PFSK-1 (cell line): Measurements from ENCODE around the gene KIF14.

ENCODE experiments used
- FOXP2 ChIP-seq: optimal IDR thresholded peaks from 2 replicates; pipeline ENCODE3; 2011; ENCODE audit warnings: borderline replicate concordance, control low read depth, inconsistent platforms; ENCODE audit not compliant: insufficient read depth; ENCODE audit errors: extremely low read length, extremely low read depth
- TAF1 ChIP-seq: IDR thresholded peaks from 2 replicates; pipeline ENCODE4 v1.6.1; 2012; ENCODE audit warnings: low read length, control low read depth, borderline replicate concordance; ENCODE audit not compliant: insufficient read depth

GRCh38 chr1:200542162-200542561 is 78.4 kb downstream of the KIF14 start:
- TF ChIP-seq FOXP2 = no peak
- TF ChIP-seq TAF1 = no peak
